MM.1S (cell line): ENCODE data around the gene SETD5.

Experiments used
- DNase-seq: peaks from one replicate; pipeline ENCODE4 v3.0.0-alpha.2; 2015
- H2AFZ ChIP-seq: fragments of 300-600 bp; sonication (generic); 2 replicates; pipeline ENCODE4 v1.6.0; 2016; ENCODE audit warnings: antibody characterized with exemption, low read length
- H3F3A ChIP-seq: fragments of 300-600 bp; sonication (generic); 2 replicates; pipeline ENCODE4 v1.6.1; 2016; ENCODE audit warnings: mild to moderate bottlenecking, antibody characterized with exemption, low read length, moderate library complexity, mixed read lengths; ENCODE audit not compliant: insufficient read depth
- H3K27ac ChIP-seq: fragments of 300-600 bp; sonication (generic); 2 replicates; pipeline ENCODE4 v1.5.1; 2016; ENCODE audit warnings: mild to moderate bottlenecking, low read length
- H3K27me3 ChIP-seq: fragments of 300-600 bp; sonication (generic); replicated peaks from 2 replicates; pipeline ENCODE4 v1.6.0; 2016; ENCODE audit warnings: low read length; ENCODE audit not compliant: insufficient read depth
- H3K36me3 ChIP-seq: fragments of 300-600 bp; sonication (generic); replicated peaks from 2 replicates; pipeline ENCODE4 v1.6.1; 2016; ENCODE audit warnings: mild to moderate bottlenecking, low read length, mixed read lengths; ENCODE audit not compliant: insufficient read depth
- H3K4me1 ChIP-seq: fragments of 300-600 bp; sonication (generic); 2 replicates; pipeline ENCODE4 v1.6.1; 2016; ENCODE audit warnings: low read length, mixed read lengths
- H3K4me2 ChIP-seq: fragments of 300-600 bp; sonication (generic); 2 replicates; pipeline ENCODE4 v1.6.0; 2016; ENCODE audit warnings: low read depth, low read length
- H3K4me3 ChIP-seq: fragments of 300-600 bp; sonication (generic); 2 replicates; pipeline ENCODE4 v1.5.1; 2016; ENCODE audit warnings: low read length, mixed read lengths
- H3K79me2 ChIP-seq: fragments of 300-600 bp; sonication (generic); 2 replicates; pipeline ENCODE4 v1.6.1; 2016; ENCODE audit warnings: mixed run types, low read length, mixed read lengths
- H3K9ac ChIP-seq: fragments of 300-600 bp; sonication (generic); 2 replicates; pipeline ENCODE4 v1.6.1; 2016; ENCODE audit warnings: low read length, mixed read lengths
- H3K9me2 ChIP-seq: fragments of 300-600 bp; sonication (generic); replicated peaks from 2 replicates; pipeline ENCODE4 v1.6.1; 2016; ENCODE audit warnings: mild to moderate bottlenecking, low read length, mixed read lengths; ENCODE audit not compliant: insufficient read depth
- H3K9me3 ChIP-seq: fragments of 300-600 bp; sonication (generic); replicated peaks from 2 replicates; pipeline ENCODE4 v1.6.1; 2016; ENCODE audit warnings: mild to moderate bottlenecking, low read length, mixed read lengths; ENCODE audit not compliant: insufficient read depth
- H4K20me1 ChIP-seq: fragments of 300-600 bp; sonication (generic); 2 replicates; pipeline ENCODE4 v1.6.1; 2016; ENCODE audit warnings: mild to moderate bottlenecking, low read length, moderate library complexity, mixed read lengths; ENCODE audit not compliant: insufficient read depth
- CTCF ChIP-seq: fragments of 300-600 bp; sonication (generic); IDR thresholded peaks from 2 replicates; pipeline ENCODE4 v1.5.1; 2016; ENCODE audit warnings: antibody characterized with exemption, low read length, mixed read lengths
- EZH2 ChIP-seq: fragments of 300-600 bp; sonication (generic); optimal IDR thresholded peaks from 2 replicates; pipeline ENCODE3; 2017; ENCODE audit warnings: low read depth, mild to moderate bottlenecking, antibody characterized with exemption, low read length, mixed read lengths
- EZH2phosphoT487 ChIP-seq: fragments of 300-600 bp; sonication (generic); IDR thresholded peaks from 2 replicates; pipeline ENCODE4 v1.6.1; 2018; ENCODE audit warnings: antibody characterized with exemption, low read length

Gene SETD5, protein sequence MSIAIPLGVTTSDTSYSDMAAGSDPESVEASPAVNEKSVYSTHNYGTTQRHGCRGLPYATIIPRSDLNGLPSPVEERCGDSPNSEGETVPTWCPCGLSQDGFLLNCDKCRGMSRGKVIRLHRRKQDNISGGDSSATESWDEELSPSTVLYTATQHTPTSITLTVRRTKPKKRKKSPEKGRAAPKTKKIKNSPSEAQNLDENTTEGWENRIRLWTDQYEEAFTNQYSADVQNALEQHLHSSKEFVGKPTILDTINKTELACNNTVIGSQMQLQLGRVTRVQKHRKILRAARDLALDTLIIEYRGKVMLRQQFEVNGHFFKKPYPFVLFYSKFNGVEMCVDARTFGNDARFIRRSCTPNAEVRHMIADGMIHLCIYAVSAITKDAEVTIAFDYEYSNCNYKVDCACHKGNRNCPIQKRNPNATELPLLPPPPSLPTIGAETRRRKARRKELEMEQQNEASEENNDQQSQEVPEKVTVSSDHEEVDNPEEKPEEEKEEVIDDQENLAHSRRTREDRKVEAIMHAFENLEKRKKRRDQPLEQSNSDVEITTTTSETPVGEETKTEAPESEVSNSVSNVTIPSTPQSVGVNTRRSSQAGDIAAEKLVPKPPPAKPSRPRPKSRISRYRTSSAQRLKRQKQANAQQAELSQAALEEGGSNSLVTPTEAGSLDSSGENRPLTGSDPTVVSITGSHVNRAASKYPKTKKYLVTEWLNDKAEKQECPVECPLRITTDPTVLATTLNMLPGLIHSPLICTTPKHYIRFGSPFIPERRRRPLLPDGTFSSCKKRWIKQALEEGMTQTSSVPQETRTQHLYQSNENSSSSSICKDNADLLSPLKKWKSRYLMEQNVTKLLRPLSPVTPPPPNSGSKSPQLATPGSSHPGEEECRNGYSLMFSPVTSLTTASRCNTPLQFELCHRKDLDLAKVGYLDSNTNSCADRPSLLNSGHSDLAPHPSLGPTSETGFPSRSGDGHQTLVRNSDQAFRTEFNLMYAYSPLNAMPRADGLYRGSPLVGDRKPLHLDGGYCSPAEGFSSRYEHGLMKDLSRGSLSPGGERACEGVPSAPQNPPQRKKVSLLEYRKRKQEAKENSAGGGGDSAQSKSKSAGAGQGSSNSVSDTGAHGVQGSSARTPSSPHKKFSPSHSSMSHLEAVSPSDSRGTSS (N-terminal part only)

DNA sequence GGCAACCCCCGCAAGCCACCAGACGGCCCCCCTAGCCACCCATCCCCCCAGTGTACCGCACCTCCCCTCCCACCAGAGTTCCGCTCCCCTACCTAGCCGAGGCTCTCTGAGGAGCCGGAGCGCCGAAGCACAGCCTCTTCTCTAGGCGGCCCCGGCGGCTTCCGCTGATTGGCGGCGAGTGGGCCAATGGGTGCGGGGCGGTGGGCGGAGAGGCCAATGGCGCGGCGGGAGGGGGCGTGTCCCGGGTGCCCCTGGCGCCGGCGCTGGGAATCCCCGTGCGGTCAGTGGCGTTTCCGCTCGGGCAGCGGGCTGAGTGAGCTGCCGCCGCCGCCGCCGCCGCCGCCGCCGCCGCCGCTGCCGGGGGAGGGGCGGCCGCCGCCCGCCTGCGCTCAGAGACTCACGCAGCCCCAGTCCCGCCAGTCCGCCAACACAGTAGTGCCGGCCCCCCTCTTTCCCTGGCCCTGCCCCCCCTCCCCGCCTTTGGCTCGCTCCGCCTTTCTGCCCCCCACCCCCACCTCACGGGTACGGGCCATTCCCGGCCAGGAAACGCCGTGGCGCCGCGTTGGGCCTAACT lies at the start of gene SETD5:
Gene SETD5 (plus strand): TSS at position 284 of the 574 bp plus-strand sequence. CDS start 31,324 bp downstream, outside the sequence.
- Histone ChIP-seq H3K9me2 (no peaks in the 10 kb centered on the region), H3K79me2 (peaks cover 86% of the 10 kb centered on the region), H3K4me3 (peak within 1 kb of the TSS; percentile 88), H3K9me3 (no peaks in the 10 kb centered on the region), H3K4me1 (peaks cover 46% of the 10 kb centered on the region), H3K4me2 (peak within 1 kb of the TSS; percentile 77), H3K27ac (peak within 1 kb of the TSS; percentile 88), H4K20me1 (peaks cover 52% of the 10 kb centered on the region), H3K36me3 (peaks cover 3% of the 10 kb centered on the region; the same call in 1 of the 2 replicates), H3K27me3 (no peaks in the 10 kb centered on the region), H2AFZ (peak within 1 kb of the TSS; percentile 43; the same call in 1 of the 2 replicates), H3K9ac (peak within 1 kb of the TSS; percentile 98), H3F3A (peaks cover 29% of the 10 kb centered on the region)
- no peak for TF ChIP-seq EZH2
- TF ChIP-seq CTCF: no peak
- no peak for TF ChIP-seq EZH2phosphoT487
- peak; percentile 98 for DNase-seq

DNA sequence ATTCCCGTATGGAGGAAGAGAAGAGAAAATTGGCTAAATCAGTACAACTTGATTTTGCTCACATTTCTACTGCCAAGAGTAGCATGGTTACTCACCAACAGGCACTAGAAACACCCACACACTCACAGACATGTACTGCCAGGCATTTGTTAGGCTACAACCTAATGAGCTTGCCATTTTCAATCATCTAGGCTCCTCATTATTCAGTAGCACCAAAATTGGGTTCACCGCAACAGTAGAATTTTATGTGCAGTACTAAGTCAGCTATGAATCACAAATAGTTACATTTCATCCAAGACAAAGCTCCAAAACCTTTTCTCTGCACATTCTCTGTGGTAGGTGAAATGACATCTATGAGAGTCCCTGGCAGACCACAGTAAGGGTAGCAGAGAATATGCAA lies 49.5 kb upstream of the SETD5 start:
- Histone ChIP-seq H3K4me1 (0 out of 2 replicates have a peak, but pooled peaks cover 3% of the 10 kb centered on the region), H4K20me1 (no peaks in the 10 kb centered on the region), H3K36me3 (no peaks in the 10 kb centered on the region), H3K4me3 (no peak overlapping the region), H3K9me2 (no peaks in the 10 kb centered on the region), H3K27me3 (no peaks in the 10 kb centered on the region), H3F3A (no peaks in the 10 kb centered on the region), H3K9ac (no peak overlapping the region), H3K4me2 (no peak overlapping the region), H2AFZ (no peak overlapping the region), H3K9me3 (no peaks in the 10 kb centered on the region), H3K27ac (no peak overlapping the region), H3K79me2 (no peaks in the 10 kb centered on the region)
- no peak for DNase-seq
- TF ChIP-seq EZH2 (no peak), CTCF (no peak), EZH2phosphoT487 (no peak)

DNA sequence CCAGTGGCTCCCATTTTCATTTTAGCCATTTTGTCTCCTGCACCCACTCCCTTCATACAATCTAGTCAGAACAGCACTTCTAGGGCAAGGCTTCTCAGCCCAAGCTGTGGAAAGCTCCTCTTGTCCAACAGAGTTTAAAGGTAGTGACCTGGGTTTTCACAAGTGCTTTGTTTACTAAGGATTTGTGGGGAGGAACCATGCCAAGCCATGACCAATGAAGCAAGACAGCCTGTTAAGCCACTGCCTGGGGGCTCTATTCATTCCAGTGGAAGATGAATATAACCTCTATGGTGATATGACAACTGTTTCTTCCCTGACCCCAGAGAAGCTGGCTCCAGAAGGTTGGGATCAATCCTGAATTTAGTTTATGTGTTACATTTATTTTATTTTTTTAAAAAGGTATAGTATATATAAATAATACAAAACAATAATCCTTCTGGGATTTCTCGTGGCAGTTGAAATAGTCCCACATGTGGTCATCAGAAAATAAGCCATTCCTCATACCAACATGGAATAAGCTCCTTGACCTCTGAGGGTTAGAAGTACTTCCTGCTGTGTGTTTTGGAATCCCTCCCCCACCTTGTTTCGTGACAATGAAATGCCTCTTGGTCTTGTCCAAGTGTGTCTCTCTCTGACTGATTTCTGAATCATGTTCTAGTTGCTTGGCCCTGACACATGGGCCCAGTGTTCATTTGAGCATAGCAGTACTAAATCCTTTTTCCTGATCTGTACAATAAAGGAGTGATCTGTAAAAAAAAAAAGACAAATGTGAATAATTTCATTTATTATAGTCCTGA lies 47.9 kb upstream of the SETD5 start:
- Histone ChIP-seq H2AFZ (no peak overlapping the region), H3K9me3 (no peaks in the 10 kb centered on the region), H3K27me3 (no peaks in the 10 kb centered on the region), H3K9me2 (no peaks in the 10 kb centered on the region), H3K36me3 (no peaks in the 10 kb centered on the region), H3K27ac (no peak overlapping the region), H3K9ac (no peak overlapping the region), H3K4me1 (no peaks in the 10 kb centered on the region), H3F3A (no peaks in the 10 kb centered on the region), H3K4me2 (no peak overlapping the region), H4K20me1 (no peaks in the 10 kb centered on the region), H3K4me3 (no peak overlapping the region), H3K79me2 (no peaks in the 10 kb centered on the region)
- DNase-seq: no peak
- no peak for TF ChIP-seq EZH2phosphoT487
- no peak for TF ChIP-seq CTCF
- TF ChIP-seq EZH2: no peak
